Measurements from ENCODE around the gene PGLYRP4. TPM values are rescaled to one million over a fixed set of nuclear protein-coding genes. Genes with fewer than 3 reads are reported as not detected.

The PGLYRP4 gene
- total RNA-seq, 1 donor from 2014 or later: not detected

GRCh38 chr1:153305682-153306081 is 43.0 kb downstream of the PGLYRP4 start:
- TF ChIP-seq, protein P1, sequence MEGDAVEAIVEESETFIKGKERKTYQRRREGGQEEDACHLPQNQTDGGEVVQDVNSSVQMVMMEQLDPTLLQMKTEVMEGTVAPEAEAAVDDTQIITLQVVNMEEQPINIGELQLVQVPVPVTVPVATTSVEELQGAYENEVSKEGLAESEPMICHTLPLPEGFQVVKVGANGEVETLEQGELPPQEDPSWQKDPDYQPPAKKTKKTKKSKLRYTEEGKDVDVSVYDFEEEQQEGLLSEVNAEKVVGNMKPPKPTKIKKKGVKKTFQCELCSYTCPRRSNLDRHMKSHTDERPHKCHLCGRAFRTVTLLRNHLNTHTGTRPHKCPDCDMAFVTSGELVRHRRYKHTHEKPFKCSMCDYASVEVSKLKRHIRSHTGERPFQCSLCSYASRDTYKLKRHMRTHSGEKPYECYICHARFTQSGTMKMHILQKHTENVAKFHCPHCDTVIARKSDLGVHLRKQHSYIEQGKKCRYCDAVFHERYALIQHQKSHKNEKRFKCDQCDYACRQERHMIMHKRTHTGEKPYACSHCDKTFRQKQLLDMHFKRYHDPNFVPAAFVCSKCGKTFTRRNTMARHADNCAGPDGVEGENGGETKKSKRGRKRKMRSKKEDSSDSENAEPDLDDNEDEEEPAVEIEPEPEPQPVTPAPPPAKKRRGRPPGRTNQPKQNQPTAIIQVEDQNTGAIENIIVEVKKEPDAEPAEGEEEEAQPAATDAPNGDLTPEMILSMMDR (conservative IDR thresholded peaks at IDR 0.05): no peak
- no peaks in the 10 kb centered on the region for H3K36me3 Mint-ChIP-seq (ENCODE audit: low read depth)
- H3K4me1 Mint-ChIP-seq: no peaks in the 10 kb centered on the region
- no peak overlapping the region for H3K4me3 Mint-ChIP-seq
- DNase-seq (ENCODE audit: low read depth, low spot score): no peak
- peaks cover 28% of the 10 kb centered on the region for H3K27me3 Mint-ChIP-seq (ENCODE audit: low read depth)
- H3K27ac Mint-ChIP-seq (ENCODE audit: unreplicated experiment): no peak overlapping the region
- H3K9me3 Mint-ChIP-seq: no peaks in the 10 kb centered on the region

DNA sequence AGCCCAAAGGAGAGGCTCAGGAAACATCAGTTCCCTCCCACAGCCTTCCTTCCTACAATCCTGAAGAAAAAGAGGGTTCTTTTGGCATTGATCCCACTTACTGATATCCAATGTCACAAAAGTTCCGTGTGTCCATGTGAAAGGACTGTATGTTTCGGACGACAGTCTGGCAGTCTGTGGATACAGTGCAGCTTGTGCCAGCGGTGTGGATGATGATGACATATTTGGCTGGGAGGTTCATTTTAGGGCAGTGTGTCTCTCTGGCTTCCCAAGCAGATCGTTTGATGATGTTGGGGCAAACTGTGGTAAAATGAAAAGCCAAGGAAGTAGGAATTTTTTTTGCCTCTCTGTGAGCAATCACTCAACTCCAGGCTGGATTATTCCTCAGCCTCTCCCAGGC is 46.3 kb downstream of the PGLYRP4 start:
- Mint-ChIP-seq H3K9me3 (no peaks in the 10 kb centered on the region), H3K27ac (ENCODE audit: unreplicated experiment) (no peak overlapping the region), H3K27me3 (ENCODE audit: low read depth) (peaks cover 39% of the 10 kb centered on the region), H3K4me3 (no peak overlapping the region), H3K4me1 (no peaks in the 10 kb centered on the region), H3K36me3 (ENCODE audit: low read depth) (no peaks in the 10 kb centered on the region)
- no peak for DNase-seq (ENCODE audit: low read depth, low spot score)
- TF ChIP-seq, protein P1 (conservative IDR thresholded peaks at IDR 0.05): no peak

DNA sequence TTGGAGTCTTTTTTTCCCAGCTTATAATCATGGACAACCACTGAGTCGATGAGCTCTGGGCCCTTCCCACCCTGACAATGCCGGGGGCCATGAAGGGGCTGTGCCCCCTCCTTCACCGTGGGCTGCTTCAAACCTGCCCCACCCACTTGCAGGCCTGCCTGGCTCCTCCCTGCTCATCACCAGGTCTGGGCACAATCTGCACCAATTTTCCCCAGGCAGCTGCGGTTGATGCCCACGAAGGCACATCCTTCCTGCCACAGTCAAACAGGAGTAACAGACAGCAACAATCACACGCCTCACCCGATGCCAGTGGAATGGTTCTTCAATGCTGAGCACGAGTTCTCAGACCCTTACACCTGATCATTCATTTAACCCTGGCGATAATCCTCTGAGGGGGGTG is 54.8 kb downstream of the PGLYRP4 start:
- peaks cover 16% of the 10 kb centered on the region for H3K27me3 Mint-ChIP-seq (ENCODE audit: low read depth)
- no peaks in the 10 kb centered on the region for H3K9me3 Mint-ChIP-seq
- DNase-seq (ENCODE audit: low read depth, low spot score): no peak
- H3K36me3 Mint-ChIP-seq (ENCODE audit: low read depth): no peaks in the 10 kb centered on the region
- H3K4me1 Mint-ChIP-seq: no peaks in the 10 kb centered on the region
- H3K4me3 Mint-ChIP-seq: no peak overlapping the region
- TF ChIP-seq, protein P1 (conservative IDR thresholded peaks at IDR 0.05): no peak
- no peak overlapping the region for H3K27ac Mint-ChIP-seq (ENCODE audit: unreplicated experiment)

DNA sequence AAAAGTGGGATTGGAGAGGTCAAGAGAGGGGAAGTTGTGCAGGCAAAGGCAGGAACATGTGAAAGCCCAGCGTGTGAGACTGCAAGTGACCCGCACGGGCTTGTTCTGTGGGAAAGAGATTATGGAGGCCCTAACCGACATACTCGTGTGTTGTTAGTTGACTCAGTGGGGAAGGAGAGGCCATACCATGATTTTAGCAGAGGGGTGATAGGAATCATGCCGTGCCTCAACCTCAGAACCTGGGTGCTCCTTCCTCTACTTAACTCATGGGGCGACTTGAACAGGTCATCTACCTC is 55.2 kb downstream of the PGLYRP4 start:
- no peak for DNase-seq (ENCODE audit: low read depth, low spot score)
- Mint-ChIP-seq H3K4me3 (no peak overlapping the region), H3K27me3 (ENCODE audit: low read depth) (peaks cover 16% of the 10 kb centered on the region), H3K4me1 (no peaks in the 10 kb centered on the region), H3K9me3 (no peaks in the 10 kb centered on the region), H3K36me3 (ENCODE audit: low read depth) (no peaks in the 10 kb centered on the region), H3K27ac (ENCODE audit: unreplicated experiment) (no peak overlapping the region)
- TF ChIP-seq, protein P1 (conservative IDR thresholded peaks at IDR 0.05): no peak

DNA sequence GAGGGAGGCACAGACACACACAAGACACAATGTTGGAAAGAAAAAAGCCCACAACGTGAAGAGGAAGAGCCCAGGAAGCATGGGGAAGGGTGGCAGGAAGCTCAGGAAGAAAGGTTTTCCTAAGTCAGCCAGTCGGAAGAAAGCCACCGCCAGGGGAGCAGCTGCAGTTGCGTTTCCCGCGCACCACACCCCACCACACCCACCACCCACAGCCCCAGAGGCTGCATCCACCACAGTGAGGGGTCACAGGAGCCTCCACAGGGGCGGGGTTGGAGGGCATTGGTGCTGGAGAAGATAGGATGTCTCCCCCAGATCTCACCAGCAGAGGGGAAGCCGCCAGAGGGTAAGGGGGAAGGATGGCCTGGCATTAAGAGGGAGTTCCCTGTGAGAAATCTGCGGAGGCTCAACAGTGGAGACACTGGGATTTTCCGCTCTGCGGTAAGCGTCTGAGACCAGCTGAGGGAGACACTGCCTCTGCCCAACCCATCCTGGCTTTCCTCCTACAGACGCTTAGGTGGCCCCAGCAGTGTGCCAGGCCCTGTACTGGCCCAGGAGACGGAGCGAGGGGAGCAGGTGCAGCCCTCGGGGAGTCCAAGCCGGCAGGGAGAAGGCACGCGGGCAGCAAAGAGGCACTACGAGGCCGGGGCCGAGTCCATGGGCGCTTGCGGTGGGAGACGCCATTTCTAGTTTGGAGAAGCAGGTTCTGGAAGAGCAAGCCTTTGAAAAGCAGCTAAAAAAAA is 55.7 kb downstream of the PGLYRP4 start:
- Mint-ChIP-seq H3K36me3 (ENCODE audit: low read depth) (no peaks in the 10 kb centered on the region), H3K27me3 (ENCODE audit: low read depth) (peaks cover 19% of the 10 kb centered on the region), H3K9me3 (no peaks in the 10 kb centered on the region), H3K4me1 (no peaks in the 10 kb centered on the region), H3K27ac (ENCODE audit: unreplicated experiment) (peak overlapping the region; percentile 70), H3K4me3 (no peak overlapping the region)
- TF ChIP-seq, protein P1 (conservative IDR thresholded peaks at IDR 0.05): peak; percentile 30
- no peak for DNase-seq (ENCODE audit: low read depth, low spot score)
